Choroid plexus epithelial cell (primary cell): ENCODE measurements around the gene C11orf58.
A peak's percentile ranks its signal among the peaks of the same experiment; 100 is the strongest.

ENCODE experiments used
- DNase-seq: peaks from one replicate; pipeline ENCODE4 v3.0.0-alpha.2; 2010; ENCODE audit warnings: low read depth
- H3K4me3 ChIP-seq: 2 replicates; pipeline ENCODE4 v1.5.1; 2011; ENCODE audit warnings: low read depth, mild to moderate bottlenecking, control low read depth, low read length, moderate library complexity
- CTCF ChIP-seq: conservative IDR thresholded peaks from 2 replicates; pipeline ENCODE4 v1.5.1; 2011; ENCODE audit warnings: low read depth, mild to moderate bottlenecking, control low read depth, inconsistent platforms, low read length, moderate library complexity

C11orf58 gene

GRCh38 chr11:16800382-16800781, 61.9 kb downstream of the C11orf58 start:
- H3K4me3 ChIP-seq = no peak overlapping the region
- TF ChIP-seq CTCF = no peak
- no peak for DNase-seq

- TF ChIP-seq CTCF = no peak
- H3K4me3 ChIP-seq = no peak overlapping the region
- no peak for DNase-seq
These were observed 63.0 kb downstream of the C11orf58 start for GRCh38 chr11:16801288-16801980.

GRCh38 chr11:16804104-16804947, 65.9 kb downstream of the C11orf58 start:
- peak; percentile 93 for DNase-seq
- no peak for TF ChIP-seq CTCF
- H3K4me3 ChIP-seq = no peak overlapping the region

GRCh38 chr11:16805938-16806337, 67.5 kb downstream of the C11orf58 start:
- peak; percentile 65 for DNase-seq
- no peak for TF ChIP-seq CTCF
- H3K4me3 ChIP-seq = no peak overlapping the region

- DNase-seq = peak; percentile 92
- no peak overlapping the region for H3K4me3 ChIP-seq
- TF ChIP-seq CTCF = no peak
These were observed 68.3 kb downstream of the C11orf58 start for GRCh38 chr11:16806791-16807190.

- no peak for TF ChIP-seq CTCF
- no peak overlapping the region for H3K4me3 ChIP-seq
These were observed 68.9 kb downstream of the C11orf58 start for GRCh38 chr11:16807306-16807705.

More at GRCh38 chr11:16807306-16807705, 68.9 kb downstream of the C11orf58 start:
- no peak for DNase-seq
